Left renal cortex interstitium (tissue), 4 donors: ENCODE measurements around the gene RPTOR. TPM values are rescaled to one million over a fixed set of nuclear protein-coding genes. Genes with fewer than 3 reads are reported as not detected.

Experiments
- DNase-seq, 4 donors: peaks; one replicate each; pipeline ENCODE4 v3.0.0-alpha.2; 2013; ENCODE audit warnings: low read depth in 4 of 4, low spot score in 2 of 4, missing footprints in 1 of 4
- polyA plus RNA-seq, 4 donors: library from polyadenylated mRNA; unstranded; fragments of 120-200 nt; gene quantifications; one replicate each; pipeline ENCODE4 v1.2.1, GENCODE V29; 2013; ENCODE audit not compliant: insufficient read length in 4 of 4

RPTOR gene
- polyA plus RNA-seq, 4 donors = 16.5 to 25.0 (median 19.7) TPM

DNA sequence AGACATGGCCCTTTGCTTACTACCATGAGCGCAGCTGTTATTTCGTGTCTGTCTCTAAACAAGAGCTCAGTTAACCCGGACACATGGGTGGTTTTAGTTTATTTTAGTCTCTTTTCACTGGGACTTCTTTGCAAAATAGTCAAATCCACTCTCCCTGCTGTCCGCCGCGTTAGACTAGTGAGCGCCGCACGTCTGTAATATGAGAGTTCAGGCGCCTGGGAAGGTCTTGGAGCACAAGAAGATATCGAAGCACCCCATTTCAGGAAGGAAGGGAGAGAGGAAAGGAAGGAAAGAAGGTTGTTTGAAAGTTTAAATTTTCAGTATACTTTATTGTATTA, 336.0 kb downstream of the RPTOR start:
- no peak for DNase-seq

DNA sequence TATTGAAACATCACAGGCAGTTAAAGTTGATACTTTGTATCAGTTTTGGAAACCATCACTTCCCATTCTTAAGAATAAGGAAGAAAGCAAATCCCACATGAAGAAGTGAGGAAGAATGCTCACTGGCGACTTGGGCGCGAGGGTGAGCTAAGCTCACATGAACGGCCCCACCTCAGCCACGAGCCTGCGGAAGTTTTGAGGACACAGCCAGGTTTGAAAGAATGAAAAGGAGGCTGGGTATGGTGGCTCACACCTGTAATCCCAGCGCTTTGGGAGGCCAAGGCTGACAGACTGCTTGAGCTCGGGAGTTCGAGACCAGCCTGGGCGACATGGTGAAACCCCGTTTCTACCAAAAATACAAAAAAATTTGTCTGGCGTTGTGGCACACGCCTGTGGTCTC, 336.7 kb downstream of the RPTOR start:
- DNase-seq = no peak

DNA sequence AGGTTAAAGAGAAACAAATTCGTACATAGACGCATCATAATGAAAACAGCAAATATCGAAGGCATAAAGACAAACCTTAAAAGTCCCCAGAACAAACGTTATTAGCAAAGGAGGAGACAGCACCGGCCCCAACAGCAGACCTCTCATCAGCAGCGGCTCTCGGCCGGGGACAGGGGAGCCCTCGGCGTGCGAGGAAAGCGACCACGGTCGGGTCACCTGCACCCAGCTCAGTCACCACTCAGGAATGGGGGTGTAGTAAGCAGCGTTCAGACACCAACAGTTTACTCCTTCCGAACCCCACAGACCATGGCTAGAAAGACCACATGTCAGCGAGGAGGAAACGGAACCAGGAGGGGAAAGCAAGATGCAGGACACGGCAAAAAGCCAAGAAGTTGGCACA, 337.7 kb downstream of the RPTOR start:
- DNase-seq = no peak

DNA sequence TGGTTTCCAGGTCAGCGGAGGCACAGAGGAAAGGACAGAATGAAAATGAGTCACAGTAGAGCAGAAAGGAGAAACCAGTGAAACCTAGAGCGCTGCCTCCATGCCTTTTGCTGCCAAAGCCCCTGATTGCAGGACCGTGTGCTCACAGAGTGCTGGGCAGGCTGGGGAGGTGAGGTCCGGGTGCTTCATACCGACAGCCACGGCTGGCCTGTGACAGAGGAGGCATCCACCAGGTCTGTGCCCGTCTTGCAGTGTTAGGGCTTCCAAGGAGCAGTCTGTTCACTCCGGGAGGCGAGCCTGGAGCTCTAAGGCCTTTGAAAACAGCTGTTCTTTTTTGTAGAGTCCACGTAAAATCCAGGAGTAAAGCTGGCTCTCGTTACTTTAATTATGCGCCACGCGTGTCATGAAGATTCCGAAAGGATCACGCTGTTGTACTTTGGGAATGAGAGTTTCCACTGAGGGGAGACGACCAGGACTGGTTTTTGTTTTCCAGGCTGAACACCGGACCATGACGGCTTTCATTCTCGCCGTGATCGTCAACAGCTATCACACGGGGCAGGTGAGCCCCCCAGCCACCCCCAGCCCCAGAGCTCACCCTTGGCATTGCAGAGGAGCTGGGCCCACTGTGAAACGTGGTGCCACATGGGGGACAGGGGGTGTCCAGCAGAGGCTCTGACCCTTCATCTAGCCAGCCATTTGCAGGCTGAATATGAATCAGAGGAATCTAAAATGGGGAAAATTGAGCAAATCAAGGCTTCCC, 338.5 kb downstream of the RPTOR start:
- no peak for DNase-seq

DNA sequence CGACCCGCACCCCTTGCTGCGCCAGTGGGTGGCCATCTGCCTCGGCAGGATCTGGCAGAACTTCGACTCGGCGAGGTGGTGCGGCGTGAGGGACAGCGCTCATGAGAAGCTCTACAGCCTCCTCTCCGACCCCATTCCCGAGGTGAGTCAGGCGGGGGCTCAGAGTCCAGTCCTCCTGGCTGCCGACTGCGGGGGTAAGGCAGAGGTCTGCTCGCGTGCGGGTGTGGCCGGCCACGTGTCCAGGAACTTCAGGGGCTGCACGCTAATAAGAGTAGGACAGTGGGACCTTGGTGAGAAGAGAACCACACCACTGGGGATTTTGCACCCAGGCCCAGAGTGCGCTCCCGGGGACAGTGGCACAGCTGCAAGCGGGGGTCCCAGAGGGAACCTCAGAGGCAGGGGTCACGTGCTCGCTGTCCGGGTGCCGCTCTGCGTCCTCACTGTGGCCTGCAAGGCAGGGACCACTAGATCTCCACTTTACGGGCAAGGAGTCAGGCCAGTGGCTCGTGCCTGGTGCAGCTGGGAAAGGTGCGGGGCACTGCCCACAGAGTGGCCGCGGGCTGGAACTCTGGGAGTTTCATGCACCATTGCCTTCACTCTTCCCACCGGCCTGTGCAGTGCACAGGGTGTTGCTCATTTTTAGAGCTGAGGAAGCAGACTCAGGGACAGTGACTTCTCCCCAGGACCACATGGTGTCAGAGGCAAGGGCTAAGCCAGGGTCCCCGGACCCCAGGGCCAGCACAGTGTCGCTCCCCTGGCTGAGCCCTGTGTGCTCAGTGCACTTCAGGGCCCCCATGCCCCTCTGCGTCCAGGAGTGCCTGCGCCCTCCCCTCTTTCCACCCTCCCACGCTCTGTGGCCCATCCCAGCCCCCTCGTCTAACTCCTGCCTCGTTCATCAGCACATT, 339.4 kb downstream of the RPTOR start:
- DNase-seq = no peak

DNA sequence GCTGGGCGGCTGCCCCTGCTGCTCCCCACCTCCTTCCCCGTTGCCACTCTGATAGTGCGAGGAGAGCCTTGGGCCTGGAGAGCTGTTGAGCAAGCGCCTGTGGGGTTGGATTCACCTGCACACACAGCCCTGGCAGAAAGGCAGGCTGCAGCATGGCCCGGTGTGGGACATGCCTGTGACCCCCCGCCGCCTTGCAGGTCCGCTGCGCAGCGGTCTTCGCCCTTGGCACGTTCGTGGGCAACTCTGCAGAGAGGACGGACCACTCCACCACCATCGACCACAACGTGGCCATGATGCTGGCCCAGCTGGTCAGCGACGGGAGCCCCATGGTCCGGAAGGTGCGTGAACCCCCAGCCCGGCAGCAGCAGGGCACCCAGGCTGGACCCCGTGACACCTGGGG, 340.2 kb downstream of the RPTOR start:
- DNase-seq = no peak

DNA sequence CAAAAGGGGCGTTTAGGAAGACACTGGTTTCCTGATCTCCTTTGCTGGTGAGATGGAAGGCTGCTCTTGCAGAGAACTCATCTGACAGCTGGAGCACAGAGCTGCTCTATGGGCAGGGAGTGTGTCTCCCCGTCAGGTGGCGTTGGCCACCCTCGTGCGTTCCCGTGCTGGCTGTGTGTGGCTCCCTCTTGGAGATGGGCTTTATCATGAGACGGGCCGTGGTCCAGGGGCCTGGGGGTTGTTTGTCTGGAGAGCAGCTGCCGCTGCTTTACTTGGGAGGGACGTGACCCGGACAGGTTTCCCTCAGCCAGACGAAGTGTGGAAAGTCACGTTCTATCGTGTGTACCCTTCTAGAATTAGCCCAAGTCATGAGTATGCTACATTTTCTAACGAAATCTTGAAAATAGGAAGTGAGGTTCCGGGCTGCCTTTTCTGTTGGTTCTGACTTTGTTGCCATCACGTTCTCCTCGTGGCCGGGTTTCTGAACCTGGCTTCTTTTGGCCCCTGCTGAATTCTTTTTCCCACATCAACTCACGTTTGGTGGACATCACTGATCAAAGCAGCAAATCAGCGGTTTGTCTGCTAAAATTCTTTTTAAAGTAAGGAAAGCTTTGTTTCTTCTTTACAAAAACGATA, 341.4 kb downstream of the RPTOR start:
- DNase-seq = no peak

DNA sequence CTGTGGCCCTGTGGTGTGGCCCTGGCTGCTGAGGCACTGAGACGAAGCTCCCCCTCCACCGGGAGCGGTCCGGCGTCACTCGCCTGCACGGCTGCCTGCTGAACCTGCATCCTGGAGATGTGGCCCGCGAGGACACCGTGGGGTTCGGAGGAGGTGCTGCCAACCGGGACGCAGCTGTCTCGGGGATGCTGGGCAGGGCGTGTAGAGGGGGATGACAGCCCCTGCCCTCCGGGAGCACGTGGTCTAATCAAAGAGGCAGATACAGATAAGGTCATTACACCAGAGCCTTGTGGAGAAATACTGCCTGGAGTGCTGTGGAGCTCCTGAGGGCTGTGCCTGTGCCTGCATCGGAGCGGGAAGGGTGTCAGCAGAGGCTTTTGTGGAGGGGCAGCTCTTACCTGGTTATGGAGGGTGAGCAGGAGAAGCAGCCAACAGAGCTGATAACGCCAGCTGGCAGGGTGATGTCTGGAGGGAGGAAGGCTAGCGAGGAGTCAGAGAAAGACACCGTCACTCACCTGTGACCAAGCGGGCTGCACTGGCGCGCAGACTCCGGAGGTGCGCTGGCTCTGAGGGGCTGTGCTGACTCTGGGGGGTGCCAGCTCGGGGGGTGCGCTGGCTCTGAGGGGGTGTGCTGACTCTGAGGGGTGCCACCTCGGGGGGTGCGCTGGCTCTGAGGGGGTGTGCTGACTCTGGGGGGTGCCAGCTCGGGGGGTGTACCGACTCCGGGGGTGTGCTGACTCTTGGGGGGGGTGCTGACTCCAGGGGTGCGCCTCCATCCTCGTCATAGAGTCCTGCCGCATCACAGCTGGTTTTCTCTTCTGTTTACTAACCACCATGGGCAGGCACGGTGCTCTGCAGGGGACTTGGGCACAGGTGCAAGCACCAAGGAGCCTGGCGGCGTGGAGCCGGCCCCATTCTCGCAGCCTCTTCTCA, 342.3 kb downstream of the RPTOR start:
- DNase-seq = no peak

DNA sequence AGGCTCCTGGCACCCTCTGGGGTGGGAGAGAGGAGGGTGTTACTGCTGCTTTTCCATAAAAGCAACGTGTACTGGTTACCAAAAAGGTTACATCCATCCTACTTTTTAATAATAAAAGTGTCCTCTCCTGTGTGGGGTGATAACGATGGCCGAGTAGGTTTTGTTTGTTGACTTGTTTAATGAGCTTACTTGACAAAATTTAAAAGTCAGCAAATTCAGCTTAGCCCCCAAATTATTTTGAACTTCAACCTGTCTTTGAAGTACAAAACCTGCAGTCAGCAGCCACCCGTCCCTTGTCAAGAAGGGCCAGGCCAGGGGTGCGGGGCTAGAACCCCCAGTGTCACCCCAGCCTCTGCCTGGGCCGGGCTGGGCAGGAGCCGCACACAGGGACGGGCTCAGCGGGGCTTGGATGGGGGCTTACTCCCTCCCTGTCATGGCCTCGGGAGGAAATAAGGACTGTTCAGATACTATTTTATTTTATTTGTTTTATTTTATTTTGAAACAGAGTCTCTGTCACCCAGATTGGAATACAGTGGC, 343.1 kb downstream of the RPTOR start:
- DNase-seq = no peak

DNA sequence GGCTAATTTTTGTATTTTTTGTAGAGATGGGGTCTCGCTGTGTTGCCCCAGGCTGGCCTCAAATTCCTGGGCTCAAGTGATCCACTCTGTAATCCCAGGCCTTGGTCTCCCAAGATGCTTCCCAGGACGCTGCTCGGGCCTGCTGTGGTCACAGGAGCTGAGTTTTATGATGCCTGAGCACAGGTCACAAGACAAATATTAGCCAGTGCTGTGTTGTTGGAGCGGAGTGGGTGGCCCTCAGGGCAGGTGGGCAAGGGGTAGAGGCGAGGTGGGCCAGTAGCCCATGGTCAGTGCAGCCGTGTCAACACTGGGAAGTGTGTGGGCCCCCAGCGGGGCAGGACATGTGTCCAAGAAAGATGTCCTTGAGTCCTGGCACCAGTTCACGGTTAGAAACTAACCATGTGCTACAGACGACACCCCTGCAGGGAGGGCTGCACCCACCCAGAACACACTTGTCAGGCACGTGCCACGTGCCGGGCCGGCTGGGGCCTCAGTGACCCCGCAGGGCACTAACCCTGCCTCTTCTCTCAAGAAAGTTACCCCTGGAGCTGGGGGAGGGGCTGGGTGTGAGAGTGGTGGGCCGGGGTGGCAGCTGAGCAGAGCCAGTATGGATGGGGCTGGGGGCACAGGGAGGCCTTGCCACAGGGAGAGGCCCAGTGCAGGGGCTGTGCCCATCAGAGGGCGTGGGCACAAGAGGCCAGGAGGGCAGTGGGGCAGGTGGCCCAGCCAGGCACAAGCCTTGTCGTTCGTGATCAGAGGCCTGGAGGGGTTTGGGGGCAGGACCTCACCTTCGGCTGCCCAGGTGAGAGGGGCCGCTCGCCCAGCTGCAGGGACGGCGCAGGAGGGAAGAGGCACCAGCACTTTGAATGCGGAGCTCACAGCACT, 343.9 kb downstream of the RPTOR start:
- DNase-seq = no peak

DNA sequence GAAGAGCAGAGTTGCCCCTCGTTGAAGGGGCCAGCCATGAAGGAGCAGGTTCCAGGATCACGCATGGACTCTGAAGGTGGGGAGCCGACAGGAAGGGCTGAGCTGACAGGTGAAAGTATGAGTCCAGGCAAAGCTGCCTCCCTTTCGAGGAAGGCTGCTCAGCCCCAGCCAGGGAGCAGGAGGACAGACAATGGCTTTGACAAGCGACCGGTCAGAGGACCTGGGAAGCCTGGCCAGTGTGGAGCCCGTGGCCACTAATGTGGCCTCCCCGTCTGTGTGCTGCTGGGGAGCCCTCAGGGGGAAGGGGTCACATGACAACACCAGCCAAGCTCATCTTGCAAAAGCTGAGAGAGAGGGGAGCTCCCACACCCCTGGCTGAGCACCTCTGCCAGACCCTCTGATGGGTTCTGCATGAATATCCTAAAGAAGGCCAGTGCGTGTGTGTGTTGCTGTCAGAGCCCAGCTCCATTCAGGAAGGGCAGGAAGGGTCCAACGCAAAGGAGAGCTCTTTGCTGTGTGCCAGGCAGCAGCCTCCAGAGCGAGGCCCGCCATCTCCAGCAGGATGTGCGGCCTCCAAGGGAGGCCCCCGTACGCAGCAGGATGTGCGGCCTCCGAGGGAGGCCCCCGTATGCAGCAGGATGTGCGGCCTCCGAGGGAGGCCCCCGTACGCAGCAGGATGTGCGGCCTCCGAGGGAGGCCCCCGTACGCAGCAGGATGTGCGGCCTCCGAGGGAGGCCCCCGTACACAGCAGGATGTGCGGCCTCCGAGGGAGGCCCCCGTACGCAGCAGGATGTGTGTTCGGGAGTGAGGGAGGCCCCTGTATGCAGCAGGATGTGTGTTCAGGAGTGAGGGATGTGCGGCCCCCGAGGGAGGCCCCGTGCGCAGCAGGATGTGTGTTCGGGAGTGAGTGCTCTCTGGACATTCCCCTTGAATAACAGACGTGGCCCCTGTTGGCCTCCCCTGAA, 344.9 kb downstream of the RPTOR start:
- DNase-seq = no peak

DNA sequence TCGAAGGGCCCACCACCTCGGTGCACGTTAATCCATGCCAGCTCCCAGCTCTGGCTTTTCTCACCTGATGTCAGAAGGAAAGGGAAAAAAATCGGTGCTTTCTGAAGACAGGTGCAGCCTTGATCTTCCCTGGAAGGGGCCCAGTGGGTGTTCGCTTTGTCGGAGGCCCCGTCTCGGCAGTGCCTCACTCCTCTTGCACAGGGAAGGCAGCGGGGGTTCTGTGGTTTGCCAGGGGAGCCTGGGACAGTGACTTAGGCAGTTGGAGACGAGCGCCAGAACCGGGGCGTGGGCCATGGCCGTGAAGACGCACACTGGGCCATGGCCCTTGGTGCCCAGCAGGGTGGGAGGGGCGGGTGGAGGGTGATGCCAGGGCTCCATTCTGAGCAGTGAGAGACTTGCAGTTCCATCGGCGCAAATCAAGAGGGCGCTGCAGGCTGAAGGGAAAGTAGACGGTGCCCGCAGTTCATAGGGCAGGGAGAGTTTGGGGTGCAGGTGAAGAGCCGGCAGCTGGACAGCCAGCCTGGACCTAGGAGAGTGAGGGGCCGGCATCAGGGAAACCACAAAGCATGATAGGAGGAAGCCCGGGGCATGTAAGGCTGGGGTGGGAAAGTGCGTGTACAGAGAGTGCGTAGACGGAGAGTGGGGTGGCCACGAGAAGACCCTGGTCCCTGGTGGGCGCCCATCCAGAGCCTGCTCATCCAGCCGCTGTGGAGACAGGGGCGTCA, 345.7 kb downstream of the RPTOR start:
- DNase-seq = no peak

DNA sequence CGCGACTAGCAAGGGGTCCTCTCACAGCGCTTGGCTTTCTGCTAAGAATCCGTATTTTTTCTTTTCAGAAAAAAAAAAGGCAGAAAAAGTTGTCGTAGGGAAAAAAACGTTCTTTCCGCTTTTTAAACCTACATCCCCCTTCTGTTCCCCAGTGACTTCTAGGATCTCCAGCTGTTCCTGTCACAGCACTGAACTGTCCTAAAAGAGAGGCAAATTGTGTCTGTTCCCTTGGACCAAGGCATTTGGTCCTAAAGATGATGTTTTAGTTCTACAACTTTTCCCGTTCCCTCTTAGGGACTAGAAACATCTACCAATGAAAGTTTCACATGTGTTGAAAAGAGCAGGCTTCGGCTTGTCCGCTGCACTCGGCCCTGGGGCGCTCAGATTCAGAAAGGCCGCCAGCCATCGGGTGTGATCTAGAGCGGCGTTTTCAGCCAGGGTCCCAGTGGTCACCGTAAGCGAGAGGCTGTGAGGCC, 346.3 kb downstream of the RPTOR start:
- DNase-seq = no peak

DNA sequence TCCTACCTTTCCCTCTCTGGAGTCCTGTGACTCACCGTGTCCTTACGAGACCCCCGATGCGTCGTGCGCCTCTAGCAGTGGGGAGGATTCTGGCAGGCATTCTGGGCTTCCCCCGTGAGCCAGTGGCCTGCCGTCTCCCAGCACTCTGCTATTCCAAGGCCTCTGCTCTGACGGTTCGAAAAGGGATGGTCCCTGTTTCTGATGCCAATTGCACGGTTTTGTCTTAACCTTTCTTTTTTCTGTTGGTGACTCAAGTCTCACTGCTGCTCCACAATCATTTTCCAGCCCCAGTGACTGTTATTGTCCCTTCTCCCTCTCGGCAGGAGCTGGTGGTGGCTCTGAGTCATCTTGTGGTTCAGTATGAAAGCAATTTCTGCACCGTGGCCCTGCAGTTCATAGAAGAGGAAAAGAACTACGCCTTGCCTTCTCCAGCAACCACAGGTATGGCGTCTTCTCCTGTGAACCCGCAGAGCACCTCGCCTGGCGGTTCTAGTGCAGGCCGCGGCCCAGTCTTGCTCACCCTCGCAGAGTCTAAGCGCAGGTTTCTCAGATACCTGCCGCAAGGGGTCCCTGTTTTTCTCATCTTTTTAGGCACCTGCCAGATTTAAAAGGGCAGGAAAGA, 346.9 kb downstream of the RPTOR start:
- no peak for DNase-seq

DNA sequence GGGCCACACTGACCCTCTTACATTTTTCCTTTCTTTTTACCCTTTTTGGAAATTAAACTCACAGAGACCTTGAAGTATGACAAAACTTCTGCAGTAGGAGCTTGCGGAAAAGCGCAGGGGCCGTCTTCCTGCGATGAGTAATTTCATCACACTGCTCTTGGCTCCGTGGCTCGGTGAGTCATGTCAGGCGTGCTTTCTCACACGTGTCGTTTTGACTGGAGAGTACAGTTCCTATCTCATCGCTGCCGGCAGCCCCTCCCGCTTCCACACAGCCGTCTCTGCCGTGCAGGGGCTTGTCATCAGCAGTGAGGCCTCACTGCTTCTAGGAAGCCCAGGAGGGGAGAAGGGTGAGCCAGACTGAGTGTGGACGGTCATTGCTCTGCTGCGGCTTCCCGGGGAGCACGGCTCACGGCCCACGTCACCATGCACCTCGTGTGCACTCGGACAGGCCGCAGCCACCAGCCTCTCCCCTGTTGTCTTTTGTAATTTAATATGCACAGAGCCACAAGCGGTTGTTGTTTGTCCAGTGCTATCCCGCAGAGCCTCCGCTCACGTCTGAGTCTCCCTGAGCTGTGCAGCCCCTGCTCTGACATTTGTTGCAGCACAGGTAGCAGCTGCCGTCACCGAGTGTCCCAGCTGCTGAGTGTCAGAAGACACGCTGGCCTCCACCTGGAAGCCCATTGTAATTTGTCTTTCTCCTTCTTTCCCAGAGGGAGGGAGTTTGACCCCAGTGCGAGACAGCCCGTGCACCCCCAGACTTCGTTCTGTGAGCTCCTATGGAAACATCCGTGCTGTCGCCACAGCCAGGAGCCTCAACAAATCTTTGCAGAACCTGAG, 347.6 kb downstream of the RPTOR start:
- no peak for DNase-seq
